Activated B cell treated with CpG ODN at 0.5 μM for 24 hours (primary cell): ENCODE data around the gene COL12A1. TPM values are rescaled to one million over a fixed set of nuclear protein-coding genes. Genes with fewer than 3 reads are reported as not detected.

ENCODE experiments used
- ATAC-seq: fragments of 200-7000 bp; cut with Tn5 transposase; one replicate; pipeline ENCODE4 v1.10.0; 2021; ENCODE audit warnings: low read depth, mild to moderate bottlenecking, moderate library complexity
- CTCF ChIA-PET: fragments of 350-600 bp; sonication (Branson Sonifier 250); formaldehyde crosslinking; loops from one replicate; lab custom pipeline; 2021; ENCODE audit warnings: antibody characterized with exemption; lab: Charles Lee
- POLR2A ChIA-PET: fragments of 350-600 bp; sonication (Branson Sonifier 250); formaldehyde crosslinking; loops from one replicate; lab custom pipeline; 2021; ENCODE audit warnings: antibody characterized with exemption; lab: Charles Lee
- DNase-seq: peaks from one replicate; pipeline ENCODE4 v3.0.0; 2022
- H3K27ac Mint-ChIP-seq: one replicate; pipeline ENCODE4 v1.8.0; 2020; ENCODE audit warnings: mixed read lengths
- H3K27me3 Mint-ChIP-seq: one replicate; pipeline ENCODE4 v1.8.0; 2021; ENCODE audit warnings: mixed read lengths
- H3K36me3 Mint-ChIP-seq: one replicate; pipeline ENCODE4 v1.8.0; 2021; ENCODE audit warnings: low read depth, mixed read lengths
- H3K4me1 Mint-ChIP-seq: one replicate; pipeline ENCODE4 v1.8.0; 2021; ENCODE audit warnings: mixed read lengths
- H3K4me3 Mint-ChIP-seq: one replicate; pipeline ENCODE4 v1.8.0; 2020; ENCODE audit warnings: mild to moderate bottlenecking, mixed read lengths
- H3K9me3 Mint-ChIP-seq: one replicate; pipeline ENCODE4 v1.8.0; 2020; ENCODE audit warnings: mixed read lengths
- CTCF ChIP-seq: fragments of 200-600 bp; IDR thresholded peaks from one replicate; pipeline ENCODE4 v1.8.0; 2022; ENCODE audit warnings: antibody characterized with exemption, mild to moderate bottlenecking
- intact Hi-C: fragments of 100-400 bp; cut with micrococcal nuclease; formaldehyde crosslinking; loops from one replicate; pipeline ENCODE4 v1.15.1; 2024
- total RNA-seq: library from RNA; stranded (reverse); gene quantifications from 2 replicates; pipeline ENCODE4 v1.2.3, GENCODE V29; 2022

Gene COL12A1
- total RNA-seq, 1 donor from 2014 or later = not detected

- Mint-ChIP-seq H3K4me1 (no peaks in the 10 kb centered on the region), H3K9me3 (no peaks in the 10 kb centered on the region), H3K27ac (no peak overlapping the region), H3K36me3 (no peaks in the 10 kb centered on the region), H3K27me3 (no peaks in the 10 kb centered on the region), H3K4me3 (no peak overlapping the region)
- no peak for TF ChIP-seq CTCF
- ChIA-PET POLR2A (no interaction called here), CTCF (no interaction called here)
- ATAC-seq (no peak), DNase-seq (no peak)
- intact Hi-C loops = no loop called here
Observed at GRCh38 chr6:75126518-75126917, 79.3 kb downstream of the COL12A1 start.

GRCh38 chr6:75124983-75125382 is 80.9 kb downstream of the COL12A1 start:
- CTCF ChIA-PET = no interaction called here
- ATAC-seq (no peak), DNase-seq (no peak)
- no peaks in the 10 kb centered on the region for H3K4me1 Mint-ChIP-seq
- POLR2A ChIA-PET = no interaction called here
- no peak overlapping the region for H3K4me3 Mint-ChIP-seq
- H3K27ac Mint-ChIP-seq = no peak overlapping the region
- no peaks in the 10 kb centered on the region for H3K9me3 Mint-ChIP-seq
- H3K27me3 Mint-ChIP-seq = no peaks in the 10 kb centered on the region
- no peaks in the 10 kb centered on the region for H3K36me3 Mint-ChIP-seq
- no peak for TF ChIP-seq CTCF
- intact Hi-C loops = no loop called here

- no peaks in the 10 kb centered on the region for H3K4me1 Mint-ChIP-seq
- DNase-seq = no peak
- H3K4me3 Mint-ChIP-seq = no peak overlapping the region
- no peaks in the 10 kb centered on the region for H3K9me3 Mint-ChIP-seq
- no peaks in the 10 kb centered on the region for H3K27me3 Mint-ChIP-seq
- no peak overlapping the region for H3K27ac Mint-ChIP-seq
- intact Hi-C loops = no loop called here
- POLR2A ChIA-PET = no interaction called here
- no peak for ATAC-seq
- CTCF ChIA-PET = no interaction called here
- TF ChIP-seq CTCF = no peak
- H3K36me3 Mint-ChIP-seq = no peaks in the 10 kb centered on the region
Observed at GRCh38 chr6:75124085-75124484, 81.8 kb downstream of the COL12A1 start.

GRCh38 chr6:75118925-75119515 is 86.8 kb downstream of the COL12A1 start:
- H3K4me1 Mint-ChIP-seq = no peaks in the 10 kb centered on the region
- CTCF ChIA-PET = no interaction called here

GRCh38 chr6:75117701-75118100 is 88.2 kb downstream of the COL12A1 start:
- ATAC-seq (no peak), DNase-seq (no peak)
- H3K27me3 Mint-ChIP-seq = peaks cover 2% of the 10 kb centered on the region
- H3K4me3 Mint-ChIP-seq = no peak overlapping the region
- no peaks in the 10 kb centered on the region for H3K4me1 Mint-ChIP-seq
- POLR2A ChIA-PET = no interaction called here
- H3K36me3 Mint-ChIP-seq = no peaks in the 10 kb centered on the region
- intact Hi-C loops = no loop called here
- H3K27ac Mint-ChIP-seq = no peak overlapping the region
- CTCF ChIA-PET = no interaction called here
- H3K9me3 Mint-ChIP-seq = no peaks in the 10 kb centered on the region
- TF ChIP-seq CTCF = no peak

More at GRCh38 chr6:75118925-75119515, 86.8 kb downstream of the COL12A1 start:
- TF ChIP-seq CTCF = no peak
- H3K9me3 Mint-ChIP-seq = no peaks in the 10 kb centered on the region
- intact Hi-C loops = no loop called here
- peaks cover 2% of the 10 kb centered on the region for H3K27me3 Mint-ChIP-seq
- H3K27ac Mint-ChIP-seq = no peak overlapping the region
- POLR2A ChIA-PET = no interaction called here
- no peaks in the 10 kb centered on the region for H3K36me3 Mint-ChIP-seq
- ATAC-seq (no peak), DNase-seq (no peak)
- no peak overlapping the region for H3K4me3 Mint-ChIP-seq
